Keratinocyte (primary cell): ENCODE data around the gene CD248. TPM values are rescaled to one million over a fixed set of nuclear protein-coding genes. Genes with fewer than 3 reads are reported as not detected.
A peak's percentile ranks its signal among the peaks of the same experiment; 100 is the strongest.
"Not testable (repeated sequence)": the region's sequence is repeated elsewhere in the genome, so short reads cannot be mapped to it uniquely, and the experiment has no call there.

Source experiments
- DNase-seq: peaks from one replicate; pipeline ENCODE4 v3.0.0-alpha.2; 2011; ENCODE audit warnings: low read depth, missing footprints, low spot score
- FAIRE-seq: peaks from 2 replicates; lab custom pipeline; 2011; peaks lifted over from hg19 to GRCh38; lab: Jason Lieb, UNC
- H2AFZ ChIP-seq: 2 replicates; pipeline ENCODE4 v1.6.0; 2012; ENCODE audit warnings: low read length, control low read depth, inconsistent platforms; ENCODE audit not compliant: control insufficient read depth
- H3K27ac ChIP-seq: 2 replicates; pipeline ENCODE4 v1.5.1; 2011; ENCODE audit warnings: low read length; ENCODE audit not compliant: control insufficient read depth, insufficient read depth
- H3K27me3 ChIP-seq: 3 replicates; pipeline ENCODE4 v1.6.0; 2011; ENCODE audit warnings: low read length; ENCODE audit not compliant: control insufficient read depth, insufficient read depth; ENCODE audit errors: extremely low read depth
- H3K36me3 ChIP-seq, 2 experiments: 2 replicates in 1 of 2; 3 replicates in 1 of 2; pipeline ENCODE4 v1.5.1; 2011; ENCODE audit warnings: low read length in 2 of 2, mild to moderate bottlenecking in 1 of 2; ENCODE audit not compliant: control insufficient read depth in 2 of 2, insufficient read depth in 2 of 2; ENCODE audit errors: extremely low read depth in 1 of 2
- H3K4me1 ChIP-seq: 3 replicates; pipeline ENCODE4 v1.5.1; 2011; ENCODE audit warnings: low read length; ENCODE audit not compliant: control insufficient read depth, insufficient read depth; ENCODE audit errors: extremely low read depth
- H3K4me2 ChIP-seq: 3 replicates; pipeline ENCODE4 v1.6.0; 2011; ENCODE audit warnings: low read depth, low read length; ENCODE audit not compliant: control insufficient read depth, insufficient read depth; ENCODE audit errors: extremely low read depth
- H3K4me3 ChIP-seq, 3 experiments: fragments of 200-600 bp in 1 of 3; sonication (generic) in 1 of 3; 2 replicates in 2 of 3; 3 replicates in 1 of 3; pipeline ENCODE4 v1.5.1; 2011 to 2016; ENCODE audit warnings: low read length in 3 of 3, mild to moderate bottlenecking in 3 of 3, control low read depth in 2 of 3, inconsistent platforms in 1 of 3, low read depth in 1 of 3, mixed read lengths in 1 of 3, mixed run types in 1 of 3, moderate library complexity in 1 of 3; ENCODE audit not compliant: control insufficient read depth in 2 of 3, insufficient read depth in 2 of 3; ENCODE audit errors: extremely low read depth in 1 of 3
- H3K79me2 ChIP-seq: 2 replicates; pipeline ENCODE4 v1.6.0; 2012; ENCODE audit warnings: low read length; ENCODE audit not compliant: control insufficient read depth, insufficient read depth
- H3K9ac ChIP-seq: 3 replicates; pipeline ENCODE4 v1.6.0; 2011; ENCODE audit warnings: low read length; ENCODE audit not compliant: control insufficient read depth, insufficient read depth; ENCODE audit errors: extremely low read depth
- H3K9me1 ChIP-seq: 3 replicates; pipeline ENCODE4 v1.6.0; 2011; ENCODE audit warnings: low read length; ENCODE audit not compliant: control insufficient read depth, insufficient read depth; ENCODE audit errors: extremely low read depth
- H3K9me3 ChIP-seq: 2 replicates; pipeline ENCODE4 v1.5.1; 2012; ENCODE audit warnings: low read depth, low read length; ENCODE audit not compliant: control insufficient read depth
- H4K20me1 ChIP-seq: 3 replicates; pipeline ENCODE4 v1.6.0; 2011; ENCODE audit warnings: low read length; ENCODE audit not compliant: control insufficient read depth, insufficient read depth; ENCODE audit errors: extremely low read depth
- CTCF ChIP-seq, 3 experiments: IDR thresholded peaks in 1 of 3; conservative IDR thresholded peaks in 1 of 3; optimal IDR thresholded peaks in 1 of 3; 2 replicates in 2 of 3; 3 replicates in 1 of 3; pipeline versions ENCODE3 to v1.5.1; 2011; ENCODE audit warnings: low read length in 3 of 3, mild to moderate bottlenecking in 3 of 3, moderate library complexity in 2 of 3, control low read depth in 1 of 3, inconsistent platforms in 1 of 3; ENCODE audit not compliant: insufficient read depth in 2 of 3; ENCODE audit errors: extremely low read depth in 1 of 3
- EZH2 ChIP-seq: IDR thresholded peaks from one replicate; pipeline ENCODE4 v1.6.1; 2012; ENCODE audit warnings: inconsistent platforms, mild to moderate bottlenecking, low read length, moderate library complexity
- dilution Hi-C: fragments of 300-500 bp; cut with MboI; formaldehyde crosslinking; loops from one replicate; pipeline ENCODE4 v1.7.0; 2020; ENCODE audit warnings: low sequenced_read_pairs; ENCODE audit not compliant: extremely low pct_ligation_motif_present
- polyA plus RNA-seq, 5 experiments: library from polyadenylated mRNA; depleted of rRNA in 3 of 5; stranded (reverse) in 3 of 5; stranded (forward) in 1 of 5; unstranded in 1 of 5; fragments of >200 nt; gene quantifications; 1 replicate in 1 of 5; 2 replicates in 3 of 5; 3 replicates in 1 of 5; pipeline versions ENCODE4 v1.2.1 to v1.2.3, GENCODE V29; 2011 to 2012; ENCODE audit warnings: missing spikeins in 2 of 5, low read depth in 1 of 5, low replicate concordance in 1 of 5

The CD248 gene
- polyA plus RNA-seq, 1 donor (not counting 4 experiments of a cell fraction or from before 2014, with no cell fraction given): 0.12 TPM

DNA sequence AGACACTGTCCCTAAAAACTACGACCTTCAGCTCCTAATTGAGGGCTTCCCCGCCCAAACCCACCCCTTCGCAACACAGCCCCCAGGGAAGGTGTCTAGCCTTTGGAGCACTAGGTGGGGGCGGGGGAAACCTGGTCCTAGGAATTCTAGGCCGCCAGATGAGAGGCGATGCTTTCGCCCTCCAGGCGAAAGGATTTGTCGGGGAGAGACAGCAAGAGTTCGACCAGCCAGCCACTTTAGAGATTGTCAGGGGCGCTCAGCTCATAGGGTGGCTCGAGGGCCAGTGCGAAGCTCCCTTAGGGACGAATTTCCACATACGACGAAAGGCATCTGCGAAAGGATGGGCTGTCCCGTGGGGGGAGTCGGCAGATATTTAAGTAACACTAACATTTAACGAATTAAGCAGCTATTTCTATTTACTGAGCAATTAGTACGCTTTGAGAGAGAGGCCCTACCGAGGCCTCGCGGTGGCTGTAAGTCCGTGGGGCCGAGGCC lies 5.3 kb downstream of the CD248 start:
- H3K9ac ChIP-seq: peak overlapping the region; percentile 76
- FAIRE-seq (peak; percentile 17), DNase-seq (no peak)
- H3K4me2 ChIP-seq: peak overlapping the region; percentile 95
- peaks cover 13% of the 10 kb centered on the region for H3K27me3 ChIP-seq
- H3K79me2 ChIP-seq: no peaks in the 10 kb centered on the region
- H3K36me3 ChIP-seq: no peaks in the 10 kb centered on the region
- H3K4me1 ChIP-seq: peaks cover 2% of the 10 kb centered on the region
- H3K4me3 ChIP-seq: peak overlapping the region; percentile 48 to 86 (median 79)
- no peaks in the 10 kb centered on the region for H4K20me1 ChIP-seq
- H3K27ac ChIP-seq: no peak overlapping the region
- no peaks in the 10 kb centered on the region for H3K9me1 ChIP-seq
- TF ChIP-seq CTCF (optimal IDR thresholded peaks at IDR 0.05 in 1 of 3, IDR thresholded peaks at IDR 0.05 in 1 of 3, conservative IDR thresholded peaks at IDR 0.05 in 1 of 3; ENCODE audit: extremely low read depth in 1 of 3, insufficient read depth in 2 of 3, low read length in 3 of 3) (peak in 2 of 3 experiments; percentile 91 to 93), EZH2 (no peak)
- H2AFZ ChIP-seq: peak overlapping the region; percentile 99
- H3K9me3 ChIP-seq: no peaks in the 10 kb centered on the region
- dilution Hi-C loops: no loop called here

DNA sequence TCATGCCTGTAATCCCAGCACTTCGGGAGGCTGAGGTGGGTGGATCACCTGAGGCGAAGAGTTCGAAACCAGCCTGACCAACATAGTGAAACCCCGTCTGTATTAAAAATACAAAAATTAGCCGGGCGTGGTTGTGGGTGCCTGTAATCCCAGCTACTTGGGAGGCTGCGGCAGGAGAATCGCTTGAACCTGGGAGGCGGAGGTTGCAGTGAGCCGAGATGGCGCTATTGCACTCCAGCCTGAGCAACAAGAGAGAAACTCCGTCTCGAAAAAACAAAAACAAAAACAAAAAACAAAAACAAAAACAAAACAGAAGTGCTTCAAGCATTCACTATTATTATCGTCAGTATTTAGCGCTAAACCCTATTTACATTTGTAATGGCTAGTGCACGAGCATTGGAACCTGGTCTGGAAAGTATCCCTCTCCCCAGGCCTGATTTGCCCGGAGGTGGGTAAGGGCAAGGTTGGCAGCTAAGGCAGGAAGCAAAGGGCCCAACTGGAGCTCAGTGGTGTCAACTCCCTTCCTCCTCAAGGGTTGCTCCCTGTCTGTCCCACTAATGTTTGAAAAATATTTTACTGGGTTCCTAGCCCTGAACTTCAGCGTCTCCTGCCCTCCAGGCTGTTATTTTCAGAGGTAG lies 5.9 kb downstream of the CD248 start:
- H3K4me3 ChIP-seq, H3K9me3 ChIP-seq, H3K4me1 ChIP-seq, FAIRE-seq, H3K27ac ChIP-seq, H3K9ac ChIP-seq, DNase-seq, H3K36me3 ChIP-seq, H4K20me1 ChIP-seq, H3K9me1 ChIP-seq, H3K4me2 ChIP-seq, H2AFZ ChIP-seq, dilution Hi-C loops, H3K79me2 ChIP-seq, H3K27me3 ChIP-seq: not testable (repeated sequence)
